Right kidney (tissue), 1 donor: ENCODE measurements around the gene PEX26.
"Not testable (repeated sequence)": the region's sequence is repeated elsewhere in the genome, so short reads cannot be mapped to it uniquely, and the experiment has no call there.

Experiments
- DNase-seq: peaks from one replicate; pipeline ENCODE4 v3.0.0-alpha.2; 2016

PEX26 gene

GRCh38 chr22:18071307-18071967 is 6.4 kb upstream of the PEX26 start:
- DNase-seq: not testable (repeated sequence)

GRCh38 chr22:18071968-18072310 is 5.9 kb upstream of the PEX26 start:
- no peak for DNase-seq

- no peak for DNase-seq
Observed at GRCh38 chr22:18073467-18073866, 4.3 kb upstream of the PEX26 start.

GRCh38 chr22:18073927-18074326 is 3.9 kb upstream of the PEX26 start:
- not testable (repeated sequence) for DNase-seq

- no peak for DNase-seq
Observed at GRCh38 chr22:18075101-18075719, 2.6 kb upstream of the PEX26 start.

- no peak for DNase-seq
Observed at GRCh38 chr22:18075720-18076497, 1.9 kb upstream of the PEX26 start.

GRCh38 chr22:18077087-18077638 is 627 bp upstream of the PEX26 start:
- DNase-seq: no peak

- no peak for DNase-seq
Observed at GRCh38 chr22:18078329-18079041, 695 bp downstream of the PEX26 start.

GRCh38 chr22:18079706-18080233 is 2.0 kb downstream of the PEX26 start:
- no peak for DNase-seq

GRCh38 chr22:18081416-18081815 is 3.6 kb downstream of the PEX26 start:
- DNase-seq: no peak

GRCh38 chr22:18082467-18082866 is 4.7 kb downstream of the PEX26 start:
- no peak for DNase-seq

GRCh38 chr22:18083406-18083805 is 5.6 kb downstream of the PEX26 start:
- DNase-seq: no peak

- no peak for DNase-seq
Observed at GRCh38 chr22:18085188-18085587, 7.4 kb downstream of the PEX26 start.

- no peak for DNase-seq
Observed at GRCh38 chr22:18087350-18087855, 9.6 kb downstream of the PEX26 start.

GRCh38 chr22:18088825-18089568 is 11.2 kb downstream of the PEX26 start:
- DNase-seq: no peak

GRCh38 chr22:18090286-18090685 is 12.5 kb downstream of the PEX26 start:
- no peak for DNase-seq

GRCh38 chr22:18091478-18091877 is 13.7 kb downstream of the PEX26 start:
- DNase-seq: no peak

GRCh38 chr22:18091916-18092526 is 14.2 kb downstream of the PEX26 start:
- peak; percentile 67 for DNase-seq

- no peak for DNase-seq
Observed at GRCh38 chr22:18093661-18094060, 15.9 kb downstream of the PEX26 start.

- no peak for DNase-seq
Observed at GRCh38 chr22:18095101-18095805, 17.5 kb downstream of the PEX26 start.
